ENCODE measurements around the gene NBAS.

NBAS gene

GRCh38 chr2:15189216-15189615, 371.9 kb downstream of the NBAS start:
- no peak for FAIRE-seq

GRCh38 chr2:15187702-15188101, 373.4 kb downstream of the NBAS start:
- no peak for FAIRE-seq

- no peak for FAIRE-seq
Measured at GRCh38 chr2:15186118-15186517, 375.0 kb downstream of the NBAS start.

- no peak for FAIRE-seq
Measured at GRCh38 chr2:15184491-15184890, 376.6 kb downstream of the NBAS start.

GRCh38 chr2:15182275-15182674, 378.9 kb downstream of the NBAS start:
- no peak for FAIRE-seq

GRCh38 chr2:15181092-15181745, 379.9 kb downstream of the NBAS start:
- FAIRE-seq, result no peak

- FAIRE-seq, result no peak
Measured at GRCh38 chr2:15180379-15180778, 380.8 kb downstream of the NBAS start.

- FAIRE-seq, result no peak
Measured at GRCh38 chr2:15178946-15179345, 382.2 kb downstream of the NBAS start.

GRCh38 chr2:15177103-15177502, 384.0 kb downstream of the NBAS start:
- no peak for FAIRE-seq

- FAIRE-seq, result no peak
Measured at GRCh38 chr2:15176604-15177003, 384.5 kb downstream of the NBAS start.

GRCh38 chr2:15174567-15174966, 386.6 kb downstream of the NBAS start:
- no peak for FAIRE-seq

GRCh38 chr2:15173501-15173900, 387.6 kb downstream of the NBAS start:
- no peak for FAIRE-seq

- FAIRE-seq, result no peak
Measured at GRCh38 chr2:15172825-15173224, 388.3 kb downstream of the NBAS start.

GRCh38 chr2:15170070-15170775, 390.9 kb downstream of the NBAS start:
- no peak for FAIRE-seq

GRCh38 chr2:15169326-15170069, 391.6 kb downstream of the NBAS start:
- no peak for FAIRE-seq

- FAIRE-seq, result no peak
Measured at GRCh38 chr2:15168116-15168515, 393.0 kb downstream of the NBAS start.

GRCh38 chr2:15166878-15167277, 394.3 kb downstream of the NBAS start:
- FAIRE-seq, result no peak

- FAIRE-seq, result no peak
Measured at GRCh38 chr2:15163326-15163725, 397.8 kb downstream of the NBAS start.

GRCh38 chr2:15162620-15163019, 398.5 kb downstream of the NBAS start:
- no peak for FAIRE-seq

- no peak for FAIRE-seq
Measured at GRCh38 chr2:15160201-15160991, 400.7 kb downstream of the NBAS start.

GRCh38 chr2:15159751-15160177, 401.4 kb downstream of the NBAS start:
- no peak for FAIRE-seq

GRCh38 chr2:15159206-15159605, 401.9 kb downstream of the NBAS start:
- FAIRE-seq, result no peak

- FAIRE-seq, result no peak
Measured at GRCh38 chr2:15158532-15158931, 402.6 kb downstream of the NBAS start.

All from islet of Langerhans (tissue), 1 donor.